Chondrocyte (in vitro differentiated cells): ENCODE measurements around the gene DUSP15. TPM values are rescaled to one million over a fixed set of nuclear protein-coding genes. Genes with fewer than 3 reads are reported as not detected.
A peak's percentile ranks its signal among the peaks of the same experiment; 100 is the strongest.

Experiments used
- DNase-seq: peaks from one replicate; pipeline ENCODE4 v3.0.0; 2021; ENCODE audit warnings: mixed read lengths, low spot score
- H3K27ac Mint-ChIP-seq: one replicate; pipeline ENCODE4 v1.8.0; 2021; ENCODE audit warnings: mild to moderate bottlenecking, moderate library complexity, mixed read lengths; ENCODE audit not compliant: unreplicated experiment
- H3K27me3 Mint-ChIP-seq: 2 replicates; pipeline ENCODE4 v1.8.0; 2021; ENCODE audit warnings: low read depth, mixed read lengths
- H3K36me3 Mint-ChIP-seq: 2 replicates; pipeline ENCODE4 v1.8.0; 2021; ENCODE audit warnings: low read depth, mixed read lengths
- H3K4me1 Mint-ChIP-seq: 2 replicates; pipeline ENCODE4 v1.8.0; 2021; ENCODE audit warnings: low read depth, mild to moderate bottlenecking, mixed read lengths
- H3K4me3 Mint-ChIP-seq: one replicate; pipeline ENCODE4 v1.8.0; 2021; ENCODE audit warnings: mild to moderate bottlenecking, moderate library complexity, mixed read lengths; ENCODE audit not compliant: unreplicated experiment
- H3K9me3 Mint-ChIP-seq: 2 replicates; pipeline ENCODE4 v1.8.0; 2021; ENCODE audit warnings: low read depth, mixed read lengths
- total RNA-seq: library from RNA; stranded (reverse); gene quantifications from 3 replicates; pipeline ENCODE4 v1.2.1, GENCODE V29; 2021
- TF ChIP-seq, protein P1 (sequence below): fragments of 200-600 bp; sonication (generic); IDR thresholded peaks from 2 replicates; pipeline ENCODE4 v1.5.0; 2021; ENCODE audit warnings: antibody characterized with exemption, mild to moderate bottlenecking, moderate library complexity

The DUSP15 gene
- total RNA-seq, 1 donor from 2014 or later, result 11.5 TPM

DNA sequence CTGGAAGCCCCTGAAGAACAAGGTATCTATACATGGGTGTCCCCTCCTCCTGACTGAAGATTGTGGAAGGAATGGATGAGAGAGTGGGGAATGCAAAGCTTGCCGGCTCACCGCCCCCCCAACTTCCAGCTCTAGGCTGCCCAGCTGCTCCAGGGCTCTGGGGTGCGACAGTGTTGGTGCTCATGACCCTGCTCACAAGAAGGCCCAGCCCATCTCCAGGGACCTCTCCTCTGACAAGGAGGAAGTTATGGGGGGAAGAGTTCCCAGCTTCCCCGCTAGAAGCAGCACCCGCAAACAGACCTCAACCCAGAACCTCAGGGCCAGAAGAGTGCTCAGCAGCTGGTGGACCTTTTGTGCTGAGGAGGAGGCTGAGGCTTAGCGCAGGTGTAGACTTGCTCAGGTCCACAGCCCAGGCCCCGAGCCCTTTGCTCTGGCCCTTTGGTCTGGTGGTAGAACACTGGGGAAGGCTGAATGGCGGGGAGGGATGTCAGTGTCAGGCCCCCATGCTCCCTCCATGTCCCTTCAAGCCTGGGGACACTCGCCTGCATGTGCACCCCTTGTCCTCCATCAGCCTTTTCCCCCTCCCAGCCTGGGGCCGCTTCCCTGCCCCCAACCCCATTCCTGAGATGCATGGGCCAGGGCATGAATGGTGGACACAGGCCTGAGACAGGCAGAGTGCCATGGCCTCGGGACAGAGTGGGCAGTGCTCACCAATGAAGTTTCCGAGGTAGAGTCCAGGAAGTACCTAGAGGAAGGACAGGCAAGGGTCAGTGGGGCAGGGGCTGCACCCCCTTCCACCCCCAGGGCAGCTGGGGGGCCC, 1.3 kb downstream of the DUSP15 start:
- TF ChIP-seq, protein P1, sequence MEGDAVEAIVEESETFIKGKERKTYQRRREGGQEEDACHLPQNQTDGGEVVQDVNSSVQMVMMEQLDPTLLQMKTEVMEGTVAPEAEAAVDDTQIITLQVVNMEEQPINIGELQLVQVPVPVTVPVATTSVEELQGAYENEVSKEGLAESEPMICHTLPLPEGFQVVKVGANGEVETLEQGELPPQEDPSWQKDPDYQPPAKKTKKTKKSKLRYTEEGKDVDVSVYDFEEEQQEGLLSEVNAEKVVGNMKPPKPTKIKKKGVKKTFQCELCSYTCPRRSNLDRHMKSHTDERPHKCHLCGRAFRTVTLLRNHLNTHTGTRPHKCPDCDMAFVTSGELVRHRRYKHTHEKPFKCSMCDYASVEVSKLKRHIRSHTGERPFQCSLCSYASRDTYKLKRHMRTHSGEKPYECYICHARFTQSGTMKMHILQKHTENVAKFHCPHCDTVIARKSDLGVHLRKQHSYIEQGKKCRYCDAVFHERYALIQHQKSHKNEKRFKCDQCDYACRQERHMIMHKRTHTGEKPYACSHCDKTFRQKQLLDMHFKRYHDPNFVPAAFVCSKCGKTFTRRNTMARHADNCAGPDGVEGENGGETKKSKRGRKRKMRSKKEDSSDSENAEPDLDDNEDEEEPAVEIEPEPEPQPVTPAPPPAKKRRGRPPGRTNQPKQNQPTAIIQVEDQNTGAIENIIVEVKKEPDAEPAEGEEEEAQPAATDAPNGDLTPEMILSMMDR, result no peak
- Mint-ChIP-seq H3K36me3 (peaks cover 4% of the 10 kb centered on the region), H3K27me3 (peaks cover 2% of the 10 kb centered on the region), H3K9me3 (no peaks in the 10 kb centered on the region), H3K4me3 (peak overlapping the region; percentile 100), H3K27ac (peak overlapping the region; percentile 95), H3K4me1 (peaks cover 29% of the 10 kb centered on the region)
- DNase-seq, result no peak

DNA sequence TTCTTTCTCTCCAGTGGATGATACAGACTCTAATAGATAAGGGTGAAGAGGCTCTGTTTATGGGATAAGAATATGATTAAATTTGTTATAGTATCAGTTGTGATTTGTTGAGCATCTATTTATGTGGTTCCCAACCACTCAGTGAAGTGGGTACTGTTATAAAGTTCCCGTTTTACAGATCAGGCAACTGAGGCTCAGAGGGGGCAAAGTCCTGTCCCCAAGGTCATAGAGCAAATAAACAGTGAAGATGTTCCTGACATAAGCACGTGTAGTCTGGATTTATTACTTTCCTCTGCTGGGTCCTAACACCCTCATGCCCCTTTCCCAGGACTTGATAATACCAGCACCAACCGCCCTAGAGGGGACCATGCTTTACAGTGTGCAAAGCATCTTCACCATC, 4.1 kb downstream of the DUSP15 start:
- H3K27ac Mint-ChIP-seq, result no peak overlapping the region
- peaks cover 5% of the 10 kb centered on the region for H3K27me3 Mint-ChIP-seq
- H3K4me1 Mint-ChIP-seq, result peaks cover 34% of the 10 kb centered on the region
- no peak overlapping the region for H3K4me3 Mint-ChIP-seq
- H3K36me3 Mint-ChIP-seq, result peaks cover 4% of the 10 kb centered on the region
- H3K9me3 Mint-ChIP-seq, result no peaks in the 10 kb centered on the region
- DNase-seq, result no peak
- TF ChIP-seq, protein P1, result no peak

DNA sequence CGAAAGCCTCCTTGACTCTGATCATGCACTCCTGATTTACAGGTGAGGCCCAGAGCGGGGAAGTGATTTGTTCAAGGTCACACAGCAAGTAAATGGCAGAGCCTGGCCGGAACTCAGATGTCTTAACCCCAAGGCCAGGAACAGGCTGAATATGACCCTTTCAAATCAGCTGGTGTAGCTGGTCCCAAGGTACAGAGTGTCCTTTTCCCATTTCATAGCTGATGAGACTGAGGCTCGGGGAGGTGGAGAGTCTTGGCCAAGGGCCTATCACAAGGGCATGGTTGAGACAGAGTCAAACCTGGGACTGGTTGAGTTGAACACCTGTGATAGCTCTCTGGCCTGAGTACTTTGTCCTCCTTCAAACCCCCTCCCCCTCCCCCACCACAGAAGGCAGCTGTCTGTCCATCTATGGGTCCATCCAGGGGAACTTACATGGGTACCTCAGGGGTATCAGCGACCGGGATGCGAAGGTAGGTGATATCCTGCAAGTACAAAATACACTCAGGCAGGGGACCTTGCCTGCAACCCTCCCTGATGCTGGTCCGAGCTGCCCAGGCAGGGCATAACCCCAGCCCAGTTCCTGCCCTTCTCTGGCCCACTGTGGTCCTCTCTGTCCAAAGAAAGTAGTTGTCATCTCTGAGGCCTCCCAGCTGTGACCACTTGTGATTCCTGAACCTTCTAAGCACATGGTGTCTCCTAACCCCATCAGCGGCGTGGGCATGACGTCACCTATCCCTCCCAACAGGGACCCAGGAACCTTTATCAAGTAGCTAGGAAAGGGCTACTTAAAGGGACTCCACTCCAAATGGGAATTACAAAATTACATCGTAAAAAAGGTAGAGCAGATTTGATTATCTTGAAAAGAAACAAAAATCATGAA, 5.6 kb downstream of the DUSP15 start:
- Mint-ChIP-seq H3K36me3 (peaks cover 2% of the 10 kb centered on the region), H3K4me3 (no peak overlapping the region), H3K9me3 (no peaks in the 10 kb centered on the region), H3K27ac (no peak overlapping the region), H3K27me3 (peaks cover 11% of the 10 kb centered on the region), H3K4me1 (peaks cover 32% of the 10 kb centered on the region)
- TF ChIP-seq, protein P1, result no peak
- no peak for DNase-seq

DNA sequence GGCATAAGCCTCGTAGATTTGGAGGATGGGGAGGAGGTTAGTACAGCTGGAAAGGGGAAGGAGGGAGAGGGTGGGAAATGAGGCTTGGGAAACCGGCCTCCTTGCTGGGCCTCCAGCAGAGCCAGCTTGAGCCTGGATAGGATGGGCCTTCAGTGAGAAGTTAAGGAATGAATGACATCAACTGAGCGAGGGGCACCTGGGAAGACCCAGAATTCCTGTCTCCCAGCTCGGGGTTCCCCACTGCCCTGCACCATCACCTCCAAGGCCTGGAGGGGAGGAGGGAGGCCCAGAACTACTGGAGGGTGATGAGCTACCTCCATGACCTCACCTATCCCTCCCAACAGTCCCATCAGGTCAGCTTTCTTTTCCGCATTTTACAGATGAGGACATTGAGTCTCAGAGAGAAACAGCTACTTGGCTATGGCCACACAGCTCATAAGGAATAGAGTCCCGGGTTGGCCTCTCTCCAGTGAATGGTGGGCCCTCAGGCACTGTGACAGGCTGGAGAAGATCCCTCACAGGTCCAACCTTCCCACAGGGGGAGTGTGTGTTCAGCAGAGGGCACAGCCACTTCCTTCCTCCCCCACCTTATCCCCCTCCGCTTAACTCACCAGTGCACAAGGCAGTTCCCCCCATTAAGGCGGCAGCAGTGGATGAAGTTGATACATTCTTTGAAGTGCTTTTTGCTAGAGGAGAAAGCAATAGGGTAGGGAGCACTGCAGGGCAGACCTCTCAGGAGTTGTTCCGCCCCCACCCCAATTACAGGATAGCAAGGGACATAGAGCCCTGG, 6.8 kb downstream of the DUSP15 start:
- Mint-ChIP-seq H3K9me3 (no peaks in the 10 kb centered on the region), H3K4me1 (peaks cover 19% of the 10 kb centered on the region), H3K27ac (no peak overlapping the region), H3K4me3 (no peak overlapping the region), H3K36me3 (peaks cover 2% of the 10 kb centered on the region), H3K27me3 (peaks cover 21% of the 10 kb centered on the region)
- TF ChIP-seq, protein P1, result no peak
- DNase-seq, result no peak

DNA sequence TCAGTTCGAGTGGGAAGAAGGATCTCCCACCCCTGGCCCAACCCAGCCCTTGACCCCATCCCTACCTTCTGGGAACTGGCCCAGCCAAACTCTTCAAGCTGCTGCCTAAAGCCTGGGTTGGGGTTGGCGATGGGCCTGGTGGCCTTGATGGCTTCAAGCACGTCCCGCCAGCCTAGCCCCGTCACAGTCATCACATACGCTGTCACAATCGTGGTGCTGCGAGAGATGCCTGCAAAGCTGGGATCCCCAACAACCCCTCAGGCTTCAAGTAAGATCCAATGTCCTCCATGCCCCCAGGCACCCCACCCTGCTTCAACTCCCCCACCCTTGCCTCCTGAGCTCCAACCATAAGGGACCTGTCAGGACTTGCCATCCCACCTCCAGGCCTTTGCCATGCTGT, 7.8 kb downstream of the DUSP15 start:
- Mint-ChIP-seq H3K36me3 (peaks cover 2% of the 10 kb centered on the region), H3K27ac (no peak overlapping the region), H3K9me3 (no peaks in the 10 kb centered on the region), H3K4me3 (no peak overlapping the region), H3K27me3 (peaks cover 28% of the 10 kb centered on the region), H3K4me1 (peaks cover 12% of the 10 kb centered on the region)
- no peak for DNase-seq
- TF ChIP-seq, protein P1, result no peak
